OCI-LY1 (cell line): ENCODE results near the gene MRPL40.

Source experiments
- H2AFZ ChIP-seq: fragments of 200-600 bp; sonication (generic), shearing (Covaris generic); 2 replicates; pipeline ENCODE4 v1.6.0; 2014; ENCODE audit warnings: antibody characterized with exemption, mild to moderate bottlenecking, low read length
- H3F3A ChIP-seq: fragments of 200-600 bp; sonication (generic), shearing (Covaris generic); 2 replicates; pipeline ENCODE4 v1.6.0; 2014; ENCODE audit warnings: mild to moderate bottlenecking, antibody characterized with exemption, low read length, moderate library complexity; ENCODE audit not compliant: insufficient read depth
- H3K27ac ChIP-seq: fragments of 200-600 bp; sonication (generic); 2 replicates; pipeline ENCODE4 v1.5.1; 2014; ENCODE audit warnings: low read length, mixed run types, mild to moderate bottlenecking, low read depth; ENCODE audit not compliant: poor library complexity, severe bottlenecking
- H3K27me3 ChIP-seq: fragments of 200-600 bp; sonication (generic); 2 replicates; pipeline ENCODE4 v1.6.0; 2014; ENCODE audit warnings: antibody characterized with exemption, mild to moderate bottlenecking, low read length, moderate library complexity; ENCODE audit not compliant: insufficient read depth
- H3K36me3 ChIP-seq: fragments of 200-600 bp; sonication (generic); 2 replicates; pipeline ENCODE4 v1.6.1; 2014; ENCODE audit warnings: mild to moderate bottlenecking, antibody characterized with exemption, low read length, moderate library complexity, mixed read lengths; ENCODE audit not compliant: insufficient read depth
- H3K4me1 ChIP-seq: fragments of 200-600 bp; sonication (generic); 2 replicates; pipeline ENCODE4 v1.5.1; 2014; ENCODE audit warnings: mild to moderate bottlenecking, low read length, moderate library complexity; ENCODE audit not compliant: insufficient read depth, severe bottlenecking
- H3K4me2 ChIP-seq: fragments of 200-600 bp; sonication (generic), shearing (Covaris generic); 2 replicates; pipeline ENCODE4 v1.6.1; 2014; ENCODE audit warnings: low read length
- H3K4me3 ChIP-seq: fragments of 200-600 bp; sonication (generic); 2 replicates; pipeline ENCODE4 v1.5.1; 2014; ENCODE audit warnings: low read length, low read depth, mild to moderate bottlenecking, mixed read lengths; ENCODE audit not compliant: poor library complexity, severe bottlenecking
- H3K79me2 ChIP-seq: fragments of 200-600 bp; shearing (Covaris generic); 2 replicates; pipeline ENCODE4 v1.6.1; 2016; ENCODE audit warnings: mixed run types, low read length, mixed read lengths; ENCODE audit not compliant: insufficient read depth
- H3K9ac ChIP-seq: fragments of 200-600 bp; sonication (generic), shearing (Covaris generic); 2 replicates; pipeline ENCODE4 v1.6.1; 2014; ENCODE audit warnings: mild to moderate bottlenecking, low read length, mixed read lengths
- H3K9me2 ChIP-seq: fragments of 200-600 bp; sonication (generic), shearing (Covaris generic); 2 replicates; pipeline ENCODE4 v1.6.1; 2014; ENCODE audit warnings: low read depth, mild to moderate bottlenecking, low read length, mixed read lengths
- H3K9me3 ChIP-seq: fragments of 200-600 bp; shearing (Covaris generic); 2 replicates; pipeline ENCODE4 v1.6.1; 2014; ENCODE audit warnings: low read length, mixed read lengths
- H4K20me1 ChIP-seq: fragments of 200-600 bp; sonication (generic), shearing (Covaris generic); 2 replicates; pipeline ENCODE4 v1.6.0; 2016; ENCODE audit warnings: mild to moderate bottlenecking, low read length; ENCODE audit not compliant: insufficient read depth
- CTCF ChIP-seq: fragments of 200-600 bp; sonication (generic), shearing (Covaris generic); IDR thresholded peaks from 2 replicates; pipeline ENCODE4 v1.5.1; 2017; ENCODE audit warnings: mild to moderate bottlenecking, antibody characterized with exemption, low read length, moderate library complexity, mixed read lengths
- EZH2 ChIP-seq: fragments of 200-600 bp; sonication (generic), shearing (Covaris generic); IDR thresholded peaks from 2 replicates; pipeline ENCODE4 v1.8.0; 2017; ENCODE audit warnings: borderline replicate concordance, mixed run types, mild to moderate bottlenecking, antibody characterized with exemption, low read length, moderate library complexity, mixed read lengths

The MRPL40 gene

GRCh38 chr22:19402642-19403191 lies 29.6 kb upstream of the MRPL40 start:
- Histone ChIP-seq H2AFZ (no peak overlapping the region), H3K27me3 (no peaks in the 10 kb centered on the region), H3K4me1 (no peaks in the 10 kb centered on the region), H3F3A (no peaks in the 10 kb centered on the region), H3K27ac (no peak overlapping the region), H3K4me2 (no peak overlapping the region), H3K36me3 (peaks cover 89% of the 10 kb centered on the region), H3K9ac (no peak overlapping the region), H4K20me1 (no peaks in the 10 kb centered on the region), H3K79me2 (no peaks in the 10 kb centered on the region), H3K4me3 (no peak overlapping the region), H3K9me3 (no peaks in the 10 kb centered on the region), H3K9me2 (no peaks in the 10 kb centered on the region)
- no peak for TF ChIP-seq EZH2
- TF ChIP-seq CTCF = no peak

DNA sequence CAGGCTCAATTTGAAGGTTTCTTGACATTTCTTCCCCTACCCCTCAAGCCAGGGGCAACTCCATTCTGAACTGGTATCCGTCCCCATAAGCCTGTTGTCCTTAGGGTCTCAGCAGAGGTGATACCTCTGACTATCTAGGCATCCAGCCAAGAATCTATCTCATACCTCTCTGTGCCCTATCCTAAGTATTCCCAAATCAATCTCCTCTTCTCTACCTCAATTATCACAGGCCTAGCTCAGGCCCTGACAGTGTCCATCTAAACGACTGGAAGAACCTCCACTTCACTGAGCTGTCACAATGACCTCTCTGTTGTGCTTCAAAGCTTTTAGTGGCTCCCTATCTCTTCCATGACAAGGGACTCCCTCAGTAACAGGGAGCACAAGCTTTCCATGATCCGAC lies 27.7 kb upstream of the MRPL40 start:
- Histone ChIP-seq H3K4me2 (no peak overlapping the region), H3K9me2 (no peaks in the 10 kb centered on the region), H3K9ac (no peak overlapping the region), H3K27me3 (no peaks in the 10 kb centered on the region), H3K4me1 (no peaks in the 10 kb centered on the region), H3F3A (no peaks in the 10 kb centered on the region), H3K27ac (no peak overlapping the region), H3K79me2 (no peaks in the 10 kb centered on the region), H3K4me3 (no peak overlapping the region), H3K9me3 (no peaks in the 10 kb centered on the region), H3K36me3 (peaks cover 90% of the 10 kb centered on the region), H2AFZ (no peak overlapping the region), H4K20me1 (no peaks in the 10 kb centered on the region)
- TF ChIP-seq CTCF (no peak), EZH2 (no peak)

- Histone ChIP-seq H3K27me3 (no peaks in the 10 kb centered on the region), H3K4me3 (no peak overlapping the region), H3K4me2 (no peak overlapping the region), H4K20me1 (no peaks in the 10 kb centered on the region), H2AFZ (no peak overlapping the region), H3K36me3 (peaks cover 90% of the 10 kb centered on the region), H3F3A (no peaks in the 10 kb centered on the region), H3K27ac (no peak overlapping the region), H3K4me1 (no peaks in the 10 kb centered on the region), H3K9me3 (no peaks in the 10 kb centered on the region), H3K79me2 (no peaks in the 10 kb centered on the region), H3K9me2 (no peaks in the 10 kb centered on the region), H3K9ac (no peak overlapping the region)
- TF ChIP-seq EZH2 = no peak
- no peak for TF ChIP-seq CTCF
Measured at GRCh38 chr22:19405133-19405532, 27.2 kb upstream of the MRPL40 start.
